NCI-H2171 (cell line): ENCODE results near the gene PPP1R3A.
"Not testable (repeated sequence)": the region's sequence is repeated elsewhere in the genome, so short reads cannot be mapped to it uniquely, and the experiment has no call there.

Experiments used
- DNase-seq: peaks from one replicate; lab custom pipeline; 2025; lab: John Stamatoyannopoulos, UW

Gene PPP1R3A

DNA sequence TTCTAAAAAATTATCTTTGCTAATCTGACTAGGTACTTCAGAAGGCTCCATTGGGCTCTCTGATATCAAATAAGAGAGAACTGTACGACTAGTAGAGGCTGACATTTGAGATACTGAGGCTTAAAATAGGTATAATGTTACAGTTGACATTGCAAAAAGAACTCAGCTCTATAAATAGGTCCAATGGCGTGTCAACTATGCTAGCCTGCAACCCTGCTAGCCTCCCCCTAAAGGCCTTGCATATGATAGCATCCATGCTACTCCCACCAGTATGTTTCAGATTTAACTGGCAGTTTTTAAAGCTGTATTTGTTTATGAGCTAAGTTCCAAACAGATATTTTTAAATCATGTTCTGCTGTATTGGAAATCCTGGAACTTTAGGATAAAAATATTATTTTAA is at the start of gene PPP1R3A:
Gene PPP1R3A (minus strand): TSS at position 64 of the 400 bp plus-strand sequence. CDS start 13 bp downstream, at position 51.
- no peak for DNase-seq

DNA sequence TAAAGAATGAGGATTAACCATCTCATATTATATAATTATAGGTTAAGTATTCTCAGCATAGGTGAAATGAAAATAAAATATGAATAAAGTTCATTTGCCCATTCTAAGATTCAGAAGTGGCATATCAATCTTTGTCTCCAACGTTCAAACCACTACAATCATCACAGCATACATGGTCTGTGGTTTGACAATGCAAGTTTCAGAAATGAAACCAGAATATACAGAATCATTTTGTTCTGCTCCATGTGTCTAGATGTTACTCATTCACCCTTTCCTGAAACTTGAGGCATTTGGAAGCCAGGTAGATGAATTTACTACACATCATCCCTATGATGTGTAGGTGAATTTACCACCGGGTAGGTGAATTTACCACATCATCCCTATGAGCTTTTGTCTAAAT is 44.5 kb upstream of the PPP1R3A start:
- DNase-seq = no peak

GRCh38 chr7:113959910-113960309 is 41.1 kb upstream of the PPP1R3A start:
- DNase-seq = no peak

GRCh38 chr7:113955157-113955556 is 36.3 kb upstream of the PPP1R3A start:
- DNase-seq = no peak

- DNase-seq = no peak
Measured at GRCh38 chr7:113953553-113953952, 34.7 kb upstream of the PPP1R3A start.

DNA sequence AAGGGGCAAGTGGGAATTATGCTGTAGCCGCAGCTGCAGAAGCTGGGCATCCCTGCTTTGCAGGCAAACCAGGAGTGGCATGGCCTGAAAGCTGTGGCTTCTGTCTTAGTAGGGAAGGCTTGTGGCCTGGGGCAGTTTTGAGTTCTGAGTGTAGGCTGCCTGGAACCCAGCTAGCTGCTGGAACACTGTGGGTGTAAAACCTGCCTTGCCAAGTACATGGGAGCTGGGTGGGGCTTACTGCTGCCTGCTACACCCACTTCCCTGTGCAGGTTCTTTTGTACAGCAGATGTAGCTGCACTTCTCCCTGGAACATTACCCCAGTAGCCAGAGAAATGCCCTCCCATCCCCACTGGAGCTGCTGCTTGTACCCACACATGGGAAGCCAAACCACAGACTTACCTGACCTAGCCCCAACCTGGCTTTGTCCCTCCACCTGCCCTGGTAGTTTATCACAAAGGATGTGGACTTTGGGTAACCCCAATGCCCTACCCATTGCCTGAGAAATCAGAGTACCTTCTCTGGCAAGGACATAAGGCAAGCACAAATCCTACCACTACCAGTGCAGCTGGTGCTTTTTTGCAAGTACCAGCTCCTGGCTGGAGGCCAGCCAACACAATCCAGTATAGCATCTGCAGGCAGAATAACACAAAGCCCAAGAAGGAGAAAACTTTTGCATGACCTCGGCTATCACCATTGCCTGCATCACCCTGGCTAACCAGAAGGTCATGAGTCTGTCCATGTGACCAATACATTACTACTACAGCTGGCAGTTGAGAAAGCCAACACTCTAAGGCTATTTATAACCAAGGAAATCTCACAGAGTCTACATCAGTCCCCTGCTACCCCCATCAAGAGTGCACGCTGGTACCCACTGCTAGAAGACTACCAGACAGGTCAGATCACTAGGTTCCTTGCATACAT is 26.5 kb upstream of the PPP1R3A start:
- DNase-seq = peak; percentile 62

DNA sequence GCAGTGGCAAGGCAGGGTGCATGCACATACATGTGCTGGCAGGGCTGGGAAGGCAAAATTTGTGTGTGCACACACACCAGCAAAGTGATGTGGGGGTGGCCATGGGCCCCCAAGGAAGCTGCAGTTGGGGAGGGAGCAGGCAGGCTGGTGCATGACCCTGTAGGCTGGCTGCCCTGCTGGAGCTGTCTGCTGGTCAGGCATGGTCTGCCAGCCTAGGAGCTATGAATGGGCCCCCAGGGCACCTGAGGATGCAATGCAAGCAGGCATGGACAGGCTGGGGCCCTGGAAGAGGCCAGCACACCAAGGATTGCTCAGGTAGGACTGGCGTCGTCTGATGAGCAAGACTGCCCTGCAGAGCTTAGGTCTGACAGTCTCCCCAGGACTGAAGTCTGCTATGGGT is 18.2 kb upstream of the PPP1R3A start:
- no peak for DNase-seq

GRCh38 chr7:113936535-113936934 is 17.7 kb upstream of the PPP1R3A start:
- DNase-seq = no peak

- not testable (repeated sequence) for DNase-seq
Measured at GRCh38 chr7:113929389-113929788, 10.6 kb upstream of the PPP1R3A start.

- DNase-seq = no peak
Measured at GRCh38 chr7:113928112-113928511, 9.3 kb upstream of the PPP1R3A start.

DNA sequence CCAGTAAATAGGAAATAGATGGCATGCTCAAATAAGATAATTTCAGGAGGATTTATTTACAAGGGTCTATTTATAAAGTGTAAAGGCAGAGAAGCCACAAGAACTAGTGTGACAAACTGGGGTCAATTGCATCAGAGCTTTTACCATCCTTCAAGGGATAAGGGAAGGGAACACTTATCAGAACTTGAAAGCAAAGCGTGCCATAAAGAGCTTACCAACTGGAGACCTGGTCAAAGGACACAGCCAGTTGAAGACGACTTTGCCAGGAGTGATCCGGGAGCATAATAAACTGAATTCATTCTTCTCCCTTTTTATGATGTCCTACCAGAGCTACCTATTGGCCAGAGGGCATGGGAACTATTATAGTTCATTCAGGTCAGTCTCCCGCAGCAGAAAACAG is 3.2 kb upstream of the PPP1R3A start:
- no peak for DNase-seq

DNA sequence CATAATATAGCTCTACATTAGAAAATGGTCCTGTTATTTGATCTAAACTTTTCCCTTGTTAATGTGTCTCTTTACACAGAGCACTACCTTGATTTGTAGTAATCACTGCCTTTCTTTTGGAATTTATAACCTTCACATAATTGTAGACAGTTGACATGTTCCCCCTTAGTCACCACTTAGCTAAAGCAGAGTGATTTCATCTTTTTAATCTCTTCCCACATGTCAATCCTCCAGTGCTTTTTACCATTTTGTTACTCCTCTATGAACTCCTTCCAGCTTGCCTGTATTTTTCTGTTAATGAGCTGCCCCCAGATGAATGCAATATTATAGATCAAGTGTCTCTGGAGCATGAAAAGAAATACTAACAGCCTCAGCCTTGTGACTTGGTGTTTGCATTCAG is 2.6 kb upstream of the PPP1R3A start:
- no peak for DNase-seq

GRCh38 chr7:113917840-113918239 is 969 bp downstream of the PPP1R3A start:
- no peak for DNase-seq

DNA sequence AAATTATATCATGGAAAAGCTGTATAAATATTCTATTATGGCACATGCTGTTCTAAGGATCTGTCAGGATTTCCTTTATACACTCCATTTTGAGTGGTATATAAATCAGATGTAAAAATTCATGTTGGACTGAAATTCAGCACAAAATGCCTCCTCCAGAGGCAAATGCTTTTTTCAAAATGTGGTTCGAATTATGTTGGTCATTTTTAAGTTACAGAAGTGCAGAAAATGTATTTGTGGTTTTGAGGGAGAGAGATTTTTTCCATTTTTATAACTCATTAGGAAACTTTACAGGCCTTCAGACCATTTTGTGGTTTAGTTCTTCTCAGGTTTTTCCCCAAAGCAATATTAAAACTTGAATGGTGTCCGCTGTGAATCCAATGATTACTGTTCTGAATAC is 2.9 kb downstream of the PPP1R3A start:
- DNase-seq = no peak

DNA sequence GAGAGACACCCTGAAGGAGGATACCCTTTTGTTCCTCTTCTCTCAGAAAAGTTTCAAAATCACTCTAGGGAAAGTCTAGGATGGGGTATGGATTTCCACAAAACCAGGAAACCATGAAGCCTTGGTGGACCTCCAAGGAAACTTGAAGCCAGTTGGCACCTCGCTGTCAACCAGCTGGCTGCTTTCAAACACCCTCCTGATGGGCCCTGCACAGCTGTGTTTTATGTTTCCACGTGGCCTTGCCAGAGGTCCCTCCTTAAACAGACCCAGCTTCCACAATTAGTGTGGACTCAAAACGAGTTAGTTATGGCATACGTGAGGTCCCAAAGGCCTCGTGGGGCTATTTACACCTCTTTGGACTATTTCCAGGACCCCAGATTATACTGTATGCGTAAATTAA is 5.9 kb downstream of the PPP1R3A start:
- DNase-seq = no peak

GRCh38 chr7:113907617-113908016 is 11.2 kb downstream of the PPP1R3A start:
- DNase-seq = no peak

DNA sequence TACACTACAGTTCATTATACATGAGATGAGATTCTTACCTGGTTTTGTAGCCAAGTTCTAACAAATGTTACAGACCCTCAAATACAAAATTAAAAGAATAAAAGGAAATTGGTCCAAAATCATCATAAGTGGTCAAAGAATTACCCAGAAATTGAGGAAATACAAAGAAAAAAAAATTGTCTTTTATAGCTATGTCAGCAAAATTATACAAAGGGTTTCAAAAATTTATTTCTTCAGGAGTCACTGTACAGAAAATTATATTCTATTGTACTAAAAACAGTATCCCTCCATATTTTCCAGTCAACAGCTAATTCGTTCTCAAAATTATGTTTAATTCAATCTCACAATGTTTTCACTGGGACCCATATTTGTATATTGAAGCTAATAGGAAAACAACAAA is 14.3 kb downstream of the PPP1R3A start:
- DNase-seq = no peak

DNA sequence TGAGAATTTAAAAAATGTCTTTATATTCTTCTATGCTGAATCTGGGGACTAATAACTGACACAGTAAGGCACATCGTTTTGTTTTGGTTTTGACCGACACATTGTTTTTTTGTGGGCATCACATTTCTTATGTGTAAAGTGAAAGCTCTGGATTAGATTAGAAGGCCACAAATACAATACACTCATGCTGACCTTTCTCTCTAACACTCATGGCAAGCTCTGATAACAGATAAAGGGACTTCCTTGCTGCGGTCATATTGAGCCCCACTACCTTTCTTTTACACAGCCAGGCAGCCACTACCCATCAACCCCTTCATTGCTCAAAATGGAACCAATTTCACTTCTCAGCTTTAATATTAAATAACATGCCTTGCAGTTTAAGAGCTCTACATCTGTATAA is 26.0 kb downstream of the PPP1R3A start:
- DNase-seq = no peak

DNA sequence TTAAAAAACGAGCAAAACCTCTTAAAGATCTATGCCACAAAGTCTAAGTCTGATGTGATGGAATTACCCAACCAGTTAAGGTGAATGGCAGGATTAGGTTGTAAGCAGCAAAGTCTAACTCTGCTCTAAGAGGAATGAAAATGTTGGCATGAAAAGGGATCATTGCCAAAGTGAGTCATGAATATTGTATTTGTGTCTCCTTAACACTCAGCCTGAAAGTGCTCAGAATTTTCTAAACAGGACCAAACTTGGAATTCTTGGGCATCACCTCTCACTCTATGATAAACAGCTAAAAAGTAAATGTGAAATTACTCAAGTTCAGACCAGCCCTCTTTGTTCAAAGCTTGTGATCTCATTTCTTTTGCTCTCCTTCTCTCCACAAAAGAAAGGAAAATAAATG is 27.0 kb downstream of the PPP1R3A start:
- no peak for DNase-seq

- DNase-seq = no peak
Measured at GRCh38 chr7:113891031-113891350, 27.8 kb downstream of the PPP1R3A start.

GRCh38 chr7:113890331-113891030 is 28.3 kb downstream of the PPP1R3A start:
- DNase-seq = no peak

DNA sequence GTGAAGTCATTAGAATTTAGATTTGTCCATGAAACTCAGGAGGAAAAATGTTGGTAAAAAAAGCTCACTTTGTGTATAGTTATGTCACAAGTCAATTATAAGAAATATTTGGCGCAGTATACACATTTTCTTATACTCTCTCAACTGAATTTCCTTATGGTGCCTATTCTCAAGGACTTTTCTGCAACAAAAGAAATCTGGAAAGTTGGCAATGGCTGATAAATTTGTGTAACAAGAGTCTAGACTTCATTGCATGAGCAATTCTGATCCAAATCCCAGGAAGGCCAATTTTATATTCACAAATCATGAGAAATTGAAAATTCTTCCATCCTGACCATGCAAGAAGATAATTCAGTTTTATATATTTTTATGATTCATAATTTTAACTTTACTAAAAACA is 35.7 kb downstream of the PPP1R3A start:
- no peak for DNase-seq

DNA sequence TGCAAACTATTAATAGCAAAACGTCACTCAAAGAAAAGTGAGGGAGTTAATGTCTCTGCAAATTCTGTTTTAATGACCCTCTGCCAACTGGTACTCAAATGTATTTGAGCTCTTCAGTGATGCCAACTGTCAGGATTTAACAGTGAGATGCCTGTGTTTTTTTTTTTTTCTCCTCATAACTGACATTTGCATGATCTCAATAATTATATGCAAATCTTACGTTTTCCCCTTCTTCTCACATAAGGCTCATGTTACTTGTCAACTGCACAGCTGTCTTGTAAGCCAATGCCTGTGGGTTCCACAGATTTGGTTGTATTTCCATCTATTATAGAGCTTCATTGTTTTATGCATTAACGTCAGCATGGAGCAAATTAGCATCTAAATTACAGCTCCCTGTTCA is 38.2 kb downstream of the PPP1R3A start:
- peak; percentile 11 for DNase-seq
